ENCODE measurements around the gene ZKSCAN5. TPM values are rescaled to one million over a fixed set of nuclear protein-coding genes. Genes with fewer than 3 reads are reported as not detected.

ZKSCAN5 gene
- polyA plus RNA-seq, 1 donor from 2014 or later, result 18.6 TPM

- Histone ChIP-seq H3K4me3 (ENCODE audit: low read length) (no peak overlapping the region), H3K4me2 (ENCODE audit: low read length) (no peak overlapping the region), H3K36me3 (ENCODE audit: insufficient read depth, low read length) (peaks cover 8% of the 10 kb centered on the region), H3K9me2 (ENCODE audit: insufficient read depth, low read length) (no peaks in the 10 kb centered on the region), H3K9me3 (ENCODE audit: low read length) (no peaks in the 10 kb centered on the region), H3K27me3 (ENCODE audit: insufficient read depth, low read depth, low read length) (no peaks in the 10 kb centered on the region), H3K79me2 (replicated peaks; ENCODE audit: insufficient read depth, low read length) (no peaks in the 10 kb centered on the region), H3K9ac (ENCODE audit: low read length) (no peak overlapping the region), H3F3A (ENCODE audit: insufficient read depth, low read length, poor library complexity, severe bottlenecking) (no peaks in the 10 kb centered on the region), H4K20me1 (ENCODE audit: insufficient read depth) (no peaks in the 10 kb centered on the region), H2AFZ (ENCODE audit: low read depth, low read length) (no peak overlapping the region), H3K27ac (ENCODE audit: low read length) (no peak overlapping the region)
- TF ChIP-seq RAD21 (conservative IDR thresholded peaks at IDR 0.05), result peak; percentile 56
- TF ChIP-seq SMC3 (conservative IDR thresholded peaks at IDR 0.05; ENCODE audit: poor library complexity), result peak; percentile 33
- no peak for TF ChIP-seq MXI1 (conservative IDR thresholded peaks at IDR 0.05; ENCODE audit: poor library complexity, severe bottlenecking)
- TF ChIP-seq POLR2AphosphoS5 (IDR thresholded peaks at IDR 0.05), result no peak
- peak; percentile 52 for TF ChIP-seq CTCF (IDR thresholded peaks at IDR 0.05; ENCODE audit: poor library complexity, severe bottlenecking)
These were observed 21.4 kb downstream of the ZKSCAN5 start for GRCh38 chr7:99525713-99526440.

GRCh38 chr7:99531354-99531765 is 26.9 kb downstream of the ZKSCAN5 start:
- Histone ChIP-seq H4K20me1 (ENCODE audit: insufficient read depth) (no peaks in the 10 kb centered on the region), H3K27me3 (ENCODE audit: insufficient read depth, low read depth, low read length) (no peaks in the 10 kb centered on the region), H3F3A (ENCODE audit: insufficient read depth, low read length, poor library complexity, severe bottlenecking) (no peaks in the 10 kb centered on the region), H3K4me2 (ENCODE audit: low read length) (no peak overlapping the region), H2AFZ (ENCODE audit: low read depth, low read length) (no peak overlapping the region), H3K36me3 (ENCODE audit: insufficient read depth, low read length) (peaks cover 26% of the 10 kb centered on the region), H3K27ac (ENCODE audit: low read length) (no peak overlapping the region), H3K79me2 (replicated peaks; ENCODE audit: insufficient read depth, low read length) (no peaks in the 10 kb centered on the region), H3K9me2 (ENCODE audit: insufficient read depth, low read length) (no peaks in the 10 kb centered on the region), H3K4me3 (ENCODE audit: low read length) (no peak overlapping the region), H3K9me3 (ENCODE audit: low read length) (peaks cover 10% of the 10 kb centered on the region), H3K9ac (ENCODE audit: low read length) (no peak overlapping the region)
- TF ChIP-seq EZH2 (IDR thresholded peaks at IDR 0.05; ENCODE audit: borderline replicate concordance, insufficient read depth, low read length, poor library complexity, severe bottlenecking) (no peak), SMC3 (conservative IDR thresholded peaks at IDR 0.05; ENCODE audit: poor library complexity) (no peak)

- Histone ChIP-seq H3K27me3 (ENCODE audit: insufficient read depth, low read depth, low read length) (no peaks in the 10 kb centered on the region), H4K20me1 (ENCODE audit: insufficient read depth) (no peaks in the 10 kb centered on the region), H3K4me2 (ENCODE audit: low read length) (no peak overlapping the region), H2AFZ (ENCODE audit: low read depth, low read length) (no peak overlapping the region), H3K9me3 (ENCODE audit: low read length) (peaks cover 14% of the 10 kb centered on the region), H3K27ac (ENCODE audit: low read length) (no peak overlapping the region), H3K79me2 (replicated peaks; ENCODE audit: insufficient read depth, low read length) (no peaks in the 10 kb centered on the region), H3K9ac (ENCODE audit: low read length) (no peak overlapping the region), H3K4me3 (ENCODE audit: low read length) (no peak overlapping the region), H3K9me2 (ENCODE audit: insufficient read depth, low read length) (no peaks in the 10 kb centered on the region), H3F3A (ENCODE audit: insufficient read depth, low read length, poor library complexity, severe bottlenecking) (no peaks in the 10 kb centered on the region), H3K36me3 (ENCODE audit: insufficient read depth, low read length) (peaks cover 18% of the 10 kb centered on the region)
- TF ChIP-seq EZH2 (IDR thresholded peaks at IDR 0.05; ENCODE audit: borderline replicate concordance, insufficient read depth, low read length, poor library complexity, severe bottlenecking), result no peak
- TF ChIP-seq MXI1 (conservative IDR thresholded peaks at IDR 0.05; ENCODE audit: poor library complexity, severe bottlenecking), result no peak
- TF ChIP-seq POLR2AphosphoS5 (IDR thresholded peaks at IDR 0.05), result no peak
- no peak for TF ChIP-seq EP300 (conservative IDR thresholded peaks at IDR 0.05; ENCODE audit: poor library complexity, severe bottlenecking)
- TF ChIP-seq SMC3 (conservative IDR thresholded peaks at IDR 0.05; ENCODE audit: poor library complexity), result no peak
- no peak for TF ChIP-seq RAD21 (conservative IDR thresholded peaks at IDR 0.05)
- TF ChIP-seq TAF1 (IDR thresholded peaks at IDR 0.05; ENCODE audit: low read depth), result no peak
- no peak for TF ChIP-seq REST (IDR thresholded peaks at IDR 0.05; ENCODE audit: borderline replicate concordance)
- TF ChIP-seq CTCF (IDR thresholded peaks at IDR 0.05; ENCODE audit: poor library complexity, severe bottlenecking), result no peak
These were observed 31.2 kb downstream of the ZKSCAN5 start for GRCh38 chr7:99535667-99536066.
